ENCODE measurements around the gene TRHDE.

DNA sequence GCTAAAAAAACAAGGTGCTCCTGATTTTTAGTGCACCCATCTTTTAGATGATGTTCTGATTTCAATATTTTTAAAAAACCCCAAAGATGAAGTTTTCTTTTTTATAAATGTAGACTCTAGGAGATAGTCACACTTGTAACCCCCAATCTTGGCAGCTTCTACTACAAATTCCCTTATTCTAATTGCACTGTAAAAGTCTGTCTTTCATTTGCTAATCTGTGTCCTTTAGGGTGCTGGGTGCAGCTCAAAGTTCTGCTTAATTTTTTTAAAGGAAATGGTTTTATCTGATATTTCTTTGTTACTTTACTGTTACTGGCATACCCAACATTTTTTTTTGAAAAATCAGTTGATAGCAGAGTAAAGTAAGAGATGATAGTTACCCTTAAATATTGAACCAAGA, 172.0 kb downstream of the TRHDE start:
- TF ChIP-seq, protein P1, sequence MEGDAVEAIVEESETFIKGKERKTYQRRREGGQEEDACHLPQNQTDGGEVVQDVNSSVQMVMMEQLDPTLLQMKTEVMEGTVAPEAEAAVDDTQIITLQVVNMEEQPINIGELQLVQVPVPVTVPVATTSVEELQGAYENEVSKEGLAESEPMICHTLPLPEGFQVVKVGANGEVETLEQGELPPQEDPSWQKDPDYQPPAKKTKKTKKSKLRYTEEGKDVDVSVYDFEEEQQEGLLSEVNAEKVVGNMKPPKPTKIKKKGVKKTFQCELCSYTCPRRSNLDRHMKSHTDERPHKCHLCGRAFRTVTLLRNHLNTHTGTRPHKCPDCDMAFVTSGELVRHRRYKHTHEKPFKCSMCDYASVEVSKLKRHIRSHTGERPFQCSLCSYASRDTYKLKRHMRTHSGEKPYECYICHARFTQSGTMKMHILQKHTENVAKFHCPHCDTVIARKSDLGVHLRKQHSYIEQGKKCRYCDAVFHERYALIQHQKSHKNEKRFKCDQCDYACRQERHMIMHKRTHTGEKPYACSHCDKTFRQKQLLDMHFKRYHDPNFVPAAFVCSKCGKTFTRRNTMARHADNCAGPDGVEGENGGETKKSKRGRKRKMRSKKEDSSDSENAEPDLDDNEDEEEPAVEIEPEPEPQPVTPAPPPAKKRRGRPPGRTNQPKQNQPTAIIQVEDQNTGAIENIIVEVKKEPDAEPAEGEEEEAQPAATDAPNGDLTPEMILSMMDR (IDR thresholded peaks at IDR 0.05) = no peak
- no peak for TF ChIP-seq POLR2A (IDR thresholded peaks at IDR 0.05)

Measured in testis (tissue), 2 donors.